ENCODE results near the gene PIP4K2A.

PIP4K2A gene

GRCh38 chr10:22662733-22663330, 51.5 kb downstream of the PIP4K2A start:
- no peak for DNase-seq

GRCh38 chr10:22659866-22660265, 54.5 kb downstream of the PIP4K2A start:
- no peak for DNase-seq

GRCh38 chr10:22658745-22659410, 55.5 kb downstream of the PIP4K2A start:
- DNase-seq, result no peak

- no peak for DNase-seq
Measured at GRCh38 chr10:22657566-22658225, 56.7 kb downstream of the PIP4K2A start.

GRCh38 chr10:22657024-22657423, 57.4 kb downstream of the PIP4K2A start:
- DNase-seq, result no peak

GRCh38 chr10:22656036-22656435, 58.3 kb downstream of the PIP4K2A start:
- no peak for DNase-seq

GRCh38 chr10:22655312-22655981, 58.9 kb downstream of the PIP4K2A start:
- DNase-seq, result peak in 1 of 2 experiments; percentile 41

GRCh38 chr10:22652988-22653481, 61.3 kb downstream of the PIP4K2A start:
- peak in 1 of 2 experiments; percentile 71 for DNase-seq

GRCh38 chr10:22651276-22651980, 63.0 kb downstream of the PIP4K2A start:
- peak in 1 of 2 experiments; percentile 31 for DNase-seq

GRCh38 chr10:22649994-22650393, 64.4 kb downstream of the PIP4K2A start:
- DNase-seq, result no peak

- DNase-seq, result peak in 1 of 2 experiments; percentile 36
Measured at GRCh38 chr10:22649390-22649841, 65.0 kb downstream of the PIP4K2A start.

GRCh38 chr10:22648547-22648961, 65.8 kb downstream of the PIP4K2A start:
- DNase-seq, result no peak

GRCh38 chr10:22647244-22647643, 67.1 kb downstream of the PIP4K2A start:
- DNase-seq, result no peak

GRCh38 chr10:22646388-22646853, 68.0 kb downstream of the PIP4K2A start:
- no peak for DNase-seq

- no peak for DNase-seq
Measured at GRCh38 chr10:22644222-22644621, 70.2 kb downstream of the PIP4K2A start.

GRCh38 chr10:22643775-22644174, 70.6 kb downstream of the PIP4K2A start:
- DNase-seq, result no peak

- no peak for DNase-seq
Measured at GRCh38 chr10:22643116-22643515, 71.3 kb downstream of the PIP4K2A start.

GRCh38 chr10:22641743-22642142, 72.6 kb downstream of the PIP4K2A start:
- no peak for DNase-seq

GRCh38 chr10:22640359-22640758, 74.0 kb downstream of the PIP4K2A start:
- DNase-seq, result no peak

GRCh38 chr10:22638863-22639262, 75.5 kb downstream of the PIP4K2A start:
- no peak for DNase-seq

GRCh38 chr10:22637491-22637890, 76.9 kb downstream of the PIP4K2A start:
- no peak for DNase-seq

- DNase-seq, result no peak
Measured at GRCh38 chr10:22635650-22636049, 78.7 kb downstream of the PIP4K2A start.

All from stimulated activated CD4-positive, alpha-beta T cell treated with anti-CD3 and anti-CD28 coated beads, Interleukin-4, amount 100 ng/mL, for 4 hours (primary cell).